A673 (cell line): Measurements from ENCODE around the gene GOLGB1. TPM values are rescaled to one million over a fixed set of nuclear protein-coding genes. Genes with fewer than 3 reads are reported as not detected.

ENCODE experiments used
- BruUV-seq: library from RNA; stranded (reverse); fragments of 400-500 nt; replicated peaks from 2 replicates; lab custom pipeline; 2021; lab: Mats Ljungman, UMichigan
- CTCF ChIA-PET: fragments of 300-600 bp; sonication (Branson Sonifier 250); formaldehyde crosslinking; loops from one replicate; lab custom pipeline; 2022; ENCODE audit warnings: antibody characterized with exemption; lab: Charles Lee
- POLR2A ChIA-PET: fragments of 300-600 bp; sonication (Branson Sonifier 250); formaldehyde crosslinking; loops from one replicate; lab custom pipeline; 2022; ENCODE audit warnings: antibody characterized with exemption; ENCODE audit not compliant: low non-redundant PET; lab: Charles Lee
- DNase-seq: peaks from one replicate; pipeline ENCODE4 v3.0.0-alpha.2; 2015; ENCODE audit warnings: low spot score
- H3K27ac ChIP-seq: fragments of 200-600 bp; sonication (generic); 2 replicates; pipeline ENCODE4 v1.5.1; 2016; ENCODE audit warnings: mixed run types, low read depth, mild to moderate bottlenecking, mixed read lengths, antibody characterized with exemption, low read length; ENCODE audit not compliant: poor library complexity, severe bottlenecking
- H3K27me3 ChIP-seq: fragments of 200-600 bp; sonication (generic); replicated peaks from 2 replicates; pipeline ENCODE4 v1.6.1; 2017; ENCODE audit warnings: mixed run types, low read depth, mild to moderate bottlenecking, mixed read lengths, antibody characterized with exemption, low read length; ENCODE audit not compliant: insufficient read depth, poor library complexity
- H3K36me3 ChIP-seq: fragments of 200-600 bp; sonication (generic); 2 replicates; pipeline ENCODE4 v1.6.1; 2016; ENCODE audit warnings: mixed run types, mild to moderate bottlenecking, mixed read lengths, antibody characterized with exemption, low read length; ENCODE audit not compliant: insufficient read depth, poor library complexity, severe bottlenecking
- H3K4me1 ChIP-seq: fragments of 200-600 bp; sonication (generic); 2 replicates; pipeline ENCODE4 v1.6.1; 2017; ENCODE audit warnings: mixed run types, mild to moderate bottlenecking, mixed read lengths, antibody characterized with exemption, low read length; ENCODE audit not compliant: insufficient read depth, poor library complexity, severe bottlenecking
- H3K4me3 ChIP-seq: fragments of 200-600 bp; sonication (generic); 2 replicates; pipeline ENCODE4 v1.5.1; 2016; ENCODE audit warnings: low read depth, mixed run types, mild to moderate bottlenecking, mixed read lengths, low read length; ENCODE audit not compliant: poor library complexity, severe bottlenecking
- H3K9me3 ChIP-seq: fragments of 200-600 bp; sonication (generic); 2 replicates; pipeline ENCODE4 v1.6.1; 2016; ENCODE audit warnings: mixed run types, low read depth, mild to moderate bottlenecking, mixed read lengths, antibody characterized with exemption, low read length; ENCODE audit not compliant: poor library complexity, severe bottlenecking
- EZH2 ChIP-seq: fragments of 200-600 bp; sonication (generic); IDR thresholded peaks from 2 replicates; pipeline ENCODE4 v1.6.1; 2017; ENCODE audit warnings: borderline replicate concordance, low read depth, mild to moderate bottlenecking, mixed read lengths, antibody characterized with exemption, low read length; ENCODE audit not compliant: poor library complexity, severe bottlenecking
- intact Hi-C: fragments of 100-400 bp; cut with micrococcal nuclease; formaldehyde crosslinking; loops from one replicate; pipeline ENCODE4 v1.10.0; 2022; ENCODE audit not compliant: unreplicated experiment
- total RNA-seq: library from RNA; stranded (reverse); gene quantifications from 2 replicates; pipeline ENCODE4 v1.2.3, GENCODE V29; 2021
- TF ChIP-seq, protein P1 (sequence below): fragments of 300-800, 200-600 bp; sonication (generic); conservative IDR thresholded peaks from 2 replicates; pipeline ENCODE4 v1.5.1; 2017; ENCODE audit warnings: low read depth, mild to moderate bottlenecking, antibody characterized with exemption, low read length, moderate library complexity, mixed read lengths

Gene GOLGB1
- total RNA-seq, 1 experiment from 2014 or later = 19.9 TPM

DNA sequence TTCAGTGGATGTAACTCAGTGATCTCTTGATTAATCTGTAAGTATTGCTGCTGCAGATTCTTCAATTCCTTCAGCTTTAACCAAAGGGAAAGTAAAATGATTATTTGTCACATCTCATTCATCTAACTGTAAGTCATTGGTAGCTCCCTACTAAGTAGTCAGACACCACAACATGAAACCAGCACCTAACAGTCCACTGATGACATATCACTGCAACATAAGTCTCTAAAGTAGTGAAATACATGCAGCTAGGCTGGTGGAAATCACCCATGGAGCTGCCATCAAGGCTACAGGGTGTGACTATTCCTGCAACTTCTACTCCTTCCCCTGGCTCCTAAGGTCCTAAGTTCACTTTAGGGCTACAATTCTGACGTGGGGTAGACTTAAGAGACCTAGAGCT is 67.7 kb downstream of the GOLGB1 start:
- BruUV-seq = no TSS peak
- Histone ChIP-seq H3K4me3 (no peak overlapping the region), H3K36me3 (peaks cover 10% of the 10 kb centered on the region), H3K9me3 (peaks cover 7% of the 10 kb centered on the region), H3K27ac (no peak overlapping the region), H3K27me3 (no peaks in the 10 kb centered on the region), H3K4me1 (no peaks in the 10 kb centered on the region)
- ChIA-PET POLR2A (no interaction called here), CTCF (no interaction called here)
- intact Hi-C loops = no loop called here
- no peak for TF ChIP-seq EZH2
- TF ChIP-seq, protein P1, sequence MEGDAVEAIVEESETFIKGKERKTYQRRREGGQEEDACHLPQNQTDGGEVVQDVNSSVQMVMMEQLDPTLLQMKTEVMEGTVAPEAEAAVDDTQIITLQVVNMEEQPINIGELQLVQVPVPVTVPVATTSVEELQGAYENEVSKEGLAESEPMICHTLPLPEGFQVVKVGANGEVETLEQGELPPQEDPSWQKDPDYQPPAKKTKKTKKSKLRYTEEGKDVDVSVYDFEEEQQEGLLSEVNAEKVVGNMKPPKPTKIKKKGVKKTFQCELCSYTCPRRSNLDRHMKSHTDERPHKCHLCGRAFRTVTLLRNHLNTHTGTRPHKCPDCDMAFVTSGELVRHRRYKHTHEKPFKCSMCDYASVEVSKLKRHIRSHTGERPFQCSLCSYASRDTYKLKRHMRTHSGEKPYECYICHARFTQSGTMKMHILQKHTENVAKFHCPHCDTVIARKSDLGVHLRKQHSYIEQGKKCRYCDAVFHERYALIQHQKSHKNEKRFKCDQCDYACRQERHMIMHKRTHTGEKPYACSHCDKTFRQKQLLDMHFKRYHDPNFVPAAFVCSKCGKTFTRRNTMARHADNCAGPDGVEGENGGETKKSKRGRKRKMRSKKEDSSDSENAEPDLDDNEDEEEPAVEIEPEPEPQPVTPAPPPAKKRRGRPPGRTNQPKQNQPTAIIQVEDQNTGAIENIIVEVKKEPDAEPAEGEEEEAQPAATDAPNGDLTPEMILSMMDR = no peak
- DNase-seq = no peak

GRCh38 chr3:121677141-121677540 is 72.4 kb downstream of the GOLGB1 start:
- BruUV-seq = no TSS peak
- Histone ChIP-seq H3K36me3 (peaks cover 21% of the 10 kb centered on the region), H3K9me3 (no peaks in the 10 kb centered on the region), H3K27me3 (no peaks in the 10 kb centered on the region), H3K4me3 (no peak overlapping the region), H3K4me1 (no peaks in the 10 kb centered on the region), H3K27ac (no peak overlapping the region)
- TF ChIP-seq EZH2 = no peak
- TF ChIP-seq, protein P1 = no peak
- no peak for DNase-seq
- CTCF ChIA-PET = no interaction called here
- intact Hi-C loops = no loop called here
- POLR2A ChIA-PET = interaction anchor here (1.1 kb wide), 1 partner anchor 16 kb away, joined by 3 read pairs; the partner anchor contains the start of gene HCLS1

GRCh38 chr3:121670676-121671075 is 78.9 kb downstream of the GOLGB1 start:
- Histone ChIP-seq H3K4me3 (no peak overlapping the region), H3K36me3 (peaks cover 12% of the 10 kb centered on the region), H3K27me3 (no peaks in the 10 kb centered on the region), H3K9me3 (no peaks in the 10 kb centered on the region), H3K27ac (no peak overlapping the region), H3K4me1 (no peaks in the 10 kb centered on the region)
- intact Hi-C loops = no loop called here
- DNase-seq = no peak
- BruUV-seq = no TSS peak
- POLR2A ChIA-PET = interaction anchor here (0.7 kb wide), 1 partner anchor 8 kb away, joined by 5 read pairs; no protein-coding TSS in a partner anchor
- CTCF ChIA-PET = no interaction called here
- TF ChIP-seq EZH2 = no peak
- TF ChIP-seq, protein P1 = no peak
